GM12878 (cell line): ENCODE results near the gene MEF2C. TPM values are rescaled to one million over a fixed set of nuclear protein-coding genes. Genes with fewer than 3 reads are reported as not detected.

Source experiments
- CBFB ChIP-seq: IDR thresholded peaks from 2 replicates; pipeline ENCODE4 v1.6.1; 2016; ENCODE audit warnings: antibody characterized with exemption, low read depth
- CHD4 ChIP-seq: fragments of 200-600 bp; sonication (generic); IDR thresholded peaks from 2 replicates; pipeline ENCODE4 v1.6.1; 2016; ENCODE audit warnings: mild to moderate bottlenecking
- HCFC1 ChIP-seq: fragments of 150-350 bp; IDR thresholded peaks from 2 replicates; pipeline ENCODE4 v1.6.1; 2014; ENCODE audit warnings: low read length
- IKZF1 ChIP-seq: fragments of 450-650 bp; conservative IDR thresholded peaks from 2 replicates; pipeline ENCODE4 v1.6.1; 2017; ENCODE audit warnings: antibody characterized with exemption, mild to moderate bottlenecking
- IKZF2 ChIP-seq, 2 experiments: fragments of 450-650 bp; IDR thresholded peaks; 2 replicates each; pipeline ENCODE4 v1.6.1; 2017; ENCODE audit warnings: mild to moderate bottlenecking in 2 of 2, moderate library complexity in 2 of 2
- MEF2B ChIP-seq: fragments of 450-650 bp; IDR thresholded peaks from 2 replicates; pipeline ENCODE4 v1.6.1; 2018; ENCODE audit warnings: mild to moderate bottlenecking, moderate library complexity; ENCODE audit not compliant: partially characterized antibody, poor library complexity, severe bottlenecking
- MYB ChIP-seq: fragments of 150-350 bp; IDR thresholded peaks from 2 replicates; pipeline ENCODE4 v1.6.1; 2014; ENCODE audit warnings: mild to moderate bottlenecking, low read depth, low read length, borderline replicate concordance
- NFXL1 ChIP-seq: fragments of 450-650 bp; IDR thresholded peaks from 2 replicates; pipeline ENCODE4 v1.6.1; 2017; ENCODE audit warnings: antibody characterized with exemption, mild to moderate bottlenecking, borderline replicate concordance
- NFYB ChIP-seq: IDR thresholded peaks from 2 replicates; pipeline ENCODE4 v1.6.1; 2011; ENCODE audit warnings: low read depth, mild to moderate bottlenecking, low read length, improper control_type of control experiment, moderate library complexity; ENCODE audit not compliant: insufficient read depth
- PAX5 ChIP-seq: IDR thresholded peaks from 2 replicates; pipeline ENCODE4 v1.6.1; 2011; ENCODE audit warnings: low read depth, low read length, borderline replicate concordance
- POLR2A ChIP-seq: IDR thresholded peaks from 2 replicates; pipeline ENCODE4 v1.6.1; 2011; ENCODE audit warnings: low read depth, mild to moderate bottlenecking, low read length
- RAD21 ChIP-seq: IDR thresholded peaks from 2 replicates; pipeline ENCODE4 v1.6.1; 2011; ENCODE audit warnings: mild to moderate bottlenecking, low read depth, low read length, moderate library complexity; ENCODE audit not compliant: insufficient read depth
- RCOR1 ChIP-seq: conservative IDR thresholded peaks from 2 replicates; pipeline ENCODE4 v1.6.1; 2012; ENCODE audit warnings: low read depth, low read length, improper control_type of control experiment
- SMAD5 ChIP-seq: IDR thresholded peaks from 2 replicates; pipeline ENCODE4 v1.6.1; 2016; ENCODE audit warnings: antibody characterized with exemption, low read depth
- TAF1 ChIP-seq: IDR thresholded peaks from 2 replicates; pipeline ENCODE4 v1.6.1; 2011; ENCODE audit warnings: mild to moderate bottlenecking, low read depth, low read length, borderline replicate concordance
- ZNF217 ChIP-seq: fragments of 450-650 bp; IDR thresholded peaks from 2 replicates; pipeline ENCODE4 v1.6.1; 2017; ENCODE audit warnings: antibody characterized with exemption, mild to moderate bottlenecking
- ZNF384 ChIP-seq: IDR thresholded peaks from 2 replicates; pipeline ENCODE4 v1.6.1; 2012; ENCODE audit warnings: low read depth, mild to moderate bottlenecking, low read length, improper control_type of control experiment, borderline replicate concordance
- ZSCAN29 ChIP-seq: fragments of 450-650 bp; IDR thresholded peaks from 2 replicates; pipeline ENCODE4 v1.6.1; 2017; ENCODE audit warnings: mild to moderate bottlenecking, moderate library complexity
- polyA plus RNA-seq, 11 experiments: library from polyadenylated mRNA; depleted of rRNA in 4 of 11; unstranded in 6 of 11; stranded (reverse) in 5 of 11; fragments of >200 nt; fragmentation: Nextera tagmentation in 4 of 11; fragmentation: Illumina TruSeq in 1 of 11; extraction: Ambion mirVana in 4 of 11; extraction: Trizol in 1 of 11; gene quantifications; 1 replicate in 1 of 11; 2 replicates in 10 of 11; pipeline versions ENCODE4 v1.2.1 to v1.2.3, GENCODE V29; 2011 to 2016; ENCODE audit warnings: inconsistent platforms in 2 of 11, missing spikeins in 2 of 11, low read depth in 1 of 11
- total RNA-seq, 4 experiments: library from RNA; depleted of rRNA in 3 of 4; stranded (reverse); fragments of >200 nt in 3 of 4; fragmentation: Illumina TruSeq in 1 of 4; extraction: Trizol in 1 of 4; gene quantifications; 2 replicates each; pipeline versions ENCODE4 v1.2.1 to v1.2.3, GENCODE V29; 2013 to 2021
- TF ChIP-seq, protein P1 (sequence below): fragments of 450-650 bp; IDR thresholded peaks from 2 replicates; pipeline ENCODE4 v1.6.1; 2017; ENCODE audit warnings: mild to moderate bottlenecking
- TF ChIP-seq, protein P2 (sequence below): IDR thresholded peaks from 2 replicates; pipeline ENCODE4 v1.6.1; 2011; ENCODE audit warnings: borderline replicate concordance, low read depth, mild to moderate bottlenecking, moderate library complexity, mixed read lengths, low read length; ENCODE audit not compliant: insufficient read depth; ENCODE audit errors: extremely low read length
- TF ChIP-seq, protein P3 (sequence below): fragments of 450-650 bp; IDR thresholded peaks from 2 replicates; pipeline ENCODE4 v1.6.1; 2016; ENCODE audit warnings: mild to moderate bottlenecking

MEF2C gene
- total and polyA plus RNA-seq, 10 of the 15 experiments (the other 5 are each of a cell fraction or from before 2014, with no cell fraction given) = 104 to 225 (median 180) TPM

DNA sequence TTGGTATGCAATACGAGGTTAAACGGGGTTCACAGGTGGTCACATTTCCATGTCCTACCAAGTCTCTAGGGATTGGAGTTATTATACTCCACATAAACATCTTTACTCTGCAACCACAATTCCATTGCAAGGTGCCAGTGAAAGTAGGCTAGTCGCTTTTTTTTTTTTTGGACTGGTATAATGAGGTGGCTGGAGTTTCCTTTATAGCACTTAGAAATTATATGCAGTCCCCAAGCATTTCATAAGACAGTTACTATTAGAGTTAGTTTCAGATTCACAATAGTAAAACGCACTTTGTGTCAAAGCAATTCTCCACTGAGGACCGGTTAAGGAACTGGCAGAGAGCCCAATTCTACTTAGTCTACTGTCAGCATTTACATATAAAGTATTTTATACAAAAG lies 1.4 kb downstream of the MEF2C start (continued):
- TF ChIP-seq, protein P1, sequence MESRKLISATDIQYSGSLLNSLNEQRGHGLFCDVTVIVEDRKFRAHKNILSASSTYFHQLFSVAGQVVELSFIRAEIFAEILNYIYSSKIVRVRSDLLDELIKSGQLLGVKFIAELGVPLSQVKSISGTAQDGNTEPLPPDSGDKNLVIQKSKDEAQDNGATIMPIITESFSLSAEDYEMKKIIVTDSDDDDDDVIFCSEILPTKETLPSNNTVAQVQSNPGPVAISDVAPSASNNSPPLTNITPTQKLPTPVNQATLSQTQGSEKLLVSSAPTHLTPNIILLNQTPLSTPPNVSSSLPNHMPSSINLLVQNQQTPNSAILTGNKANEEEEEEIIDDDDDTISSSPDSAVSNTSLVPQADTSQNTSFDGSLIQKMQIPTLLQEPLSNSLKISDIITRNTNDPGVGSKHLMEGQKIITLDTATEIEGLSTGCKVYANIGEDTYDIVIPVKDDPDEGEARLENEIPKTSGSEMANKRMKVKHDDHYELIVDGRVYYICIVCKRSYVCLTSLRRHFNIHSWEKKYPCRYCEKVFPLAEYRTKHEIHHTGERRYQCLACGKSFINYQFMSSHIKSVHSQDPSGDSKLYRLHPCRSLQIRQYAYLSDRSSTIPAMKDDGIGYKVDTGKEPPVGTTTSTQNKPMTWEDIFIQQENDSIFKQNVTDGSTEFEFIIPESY = no peak
- no peak for TF ChIP-seq PAX5
- peak; percentile 55; the same call in 1 of the 2 replicates for TF ChIP-seq ZNF384
- 0 out of 4 replicates have a peak, but pooled peaks of 1 of the 2 experiments have one; percentile 18 for TF ChIP-seq IKZF2 (IDR thresholded peaks at IDR 0.05)
- TF ChIP-seq HCFC1 = no peak
- TF ChIP-seq CHD4 = no peak
- TF ChIP-seq, protein P2, sequence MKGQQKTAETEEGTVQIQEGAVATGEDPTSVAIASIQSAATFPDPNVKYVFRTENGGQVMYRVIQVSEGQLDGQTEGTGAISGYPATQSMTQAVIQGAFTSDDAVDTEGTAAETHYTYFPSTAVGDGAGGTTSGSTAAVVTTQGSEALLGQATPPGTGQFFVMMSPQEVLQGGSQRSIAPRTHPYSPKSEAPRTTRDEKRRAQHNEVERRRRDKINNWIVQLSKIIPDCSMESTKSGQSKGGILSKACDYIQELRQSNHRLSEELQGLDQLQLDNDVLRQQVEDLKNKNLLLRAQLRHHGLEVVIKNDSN = no peak
- TF ChIP-seq MYB = no peak
- TF ChIP-seq SMAD5 = peak; percentile 46; the same call in 1 of the 2 replicates
- no peak for TF ChIP-seq IKZF1
- no peak for TF ChIP-seq CBFB
- TF ChIP-seq RCOR1 = no peak
- TF ChIP-seq RAD21 = no peak
- peak; percentile 47; the same call in 1 of the 2 replicates for TF ChIP-seq TAF1
- TF ChIP-seq POLR2A = no peak
- TF ChIP-seq NFXL1 = no peak
- TF ChIP-seq, protein P3, sequence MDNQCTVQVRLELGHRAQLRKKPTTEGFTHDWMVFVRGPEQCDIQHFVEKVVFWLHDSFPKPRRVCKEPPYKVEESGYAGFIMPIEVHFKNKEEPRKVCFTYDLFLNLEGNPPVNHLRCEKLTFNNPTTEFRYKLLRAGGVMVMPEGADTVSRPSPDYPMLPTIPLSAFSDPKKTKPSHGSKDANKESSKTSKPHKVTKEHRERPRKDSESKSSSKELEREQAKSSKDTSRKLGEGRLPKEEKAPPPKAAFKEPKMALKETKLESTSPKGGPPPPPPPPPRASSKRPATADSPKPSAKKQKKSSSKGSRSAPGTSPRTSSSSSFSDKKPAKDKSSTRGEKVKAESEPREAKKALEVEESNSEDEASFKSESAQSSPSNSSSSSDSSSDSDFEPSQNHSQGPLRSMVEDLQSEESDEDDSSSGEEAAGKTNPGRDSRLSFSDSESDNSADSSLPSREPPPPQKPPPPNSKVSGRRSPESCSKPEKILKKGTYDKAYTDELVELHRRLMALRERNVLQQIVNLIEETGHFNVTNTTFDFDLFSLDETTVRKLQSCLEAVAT = 0 out of 2 replicates have a peak, but pooled peaks have one; percentile 55
- TF ChIP-seq NFYB = no peak
- TF ChIP-seq ZSCAN29 = no peak
- no peak for TF ChIP-seq ZNF217
- peak; percentile 62 for TF ChIP-seq MEF2B
